GM19372 (cell line): Measurements from ENCODE around the gene MSL3B.

ENCODE experiments used
- ATAC-seq: cut with Tn5 transposase; IDR thresholded peaks from one replicate; pipeline ENCODE4 v1.9.1; 2021; ENCODE audit warnings: mild to moderate bottlenecking, low read depth, moderate library complexity; ENCODE audit not compliant: unreplicated experiment

MSL3B gene

GRCh38 chr2:233818639-233819621, 49.3 kb downstream of the MSL3B start:
- no peak for ATAC-seq

DNA sequence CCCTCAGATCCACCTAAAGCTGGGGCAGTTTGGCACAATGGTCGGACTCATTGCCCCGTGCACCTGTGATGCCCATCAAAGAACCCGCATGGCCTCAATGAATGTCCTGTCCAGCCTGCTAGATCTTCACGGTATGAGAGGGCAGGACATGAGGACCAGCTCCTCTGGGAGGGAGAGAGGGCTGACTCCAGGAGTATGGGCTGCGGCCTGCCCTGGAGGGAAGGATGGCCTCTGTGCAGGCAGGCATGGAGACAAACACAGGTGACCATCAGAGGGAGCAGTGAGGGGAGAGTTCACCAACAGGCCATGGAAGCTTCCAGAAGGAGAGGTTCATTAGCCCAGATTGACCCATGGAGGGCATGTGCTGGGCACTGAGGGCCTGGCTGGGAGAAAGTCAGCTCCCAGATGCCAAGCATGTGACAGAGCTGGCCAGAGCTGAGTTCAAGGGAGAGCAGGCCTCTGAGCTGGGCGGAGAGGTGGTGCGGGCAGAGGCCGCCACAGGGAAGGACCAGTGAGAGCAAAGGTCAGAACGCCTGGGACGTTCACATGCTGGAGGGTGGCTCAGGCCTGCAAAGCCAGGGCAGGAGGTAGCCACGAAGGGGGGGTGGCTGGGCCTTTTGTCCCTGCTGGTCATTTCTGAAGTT, 50.1 kb downstream of the MSL3B start:
- ATAC-seq, result no peak

DNA sequence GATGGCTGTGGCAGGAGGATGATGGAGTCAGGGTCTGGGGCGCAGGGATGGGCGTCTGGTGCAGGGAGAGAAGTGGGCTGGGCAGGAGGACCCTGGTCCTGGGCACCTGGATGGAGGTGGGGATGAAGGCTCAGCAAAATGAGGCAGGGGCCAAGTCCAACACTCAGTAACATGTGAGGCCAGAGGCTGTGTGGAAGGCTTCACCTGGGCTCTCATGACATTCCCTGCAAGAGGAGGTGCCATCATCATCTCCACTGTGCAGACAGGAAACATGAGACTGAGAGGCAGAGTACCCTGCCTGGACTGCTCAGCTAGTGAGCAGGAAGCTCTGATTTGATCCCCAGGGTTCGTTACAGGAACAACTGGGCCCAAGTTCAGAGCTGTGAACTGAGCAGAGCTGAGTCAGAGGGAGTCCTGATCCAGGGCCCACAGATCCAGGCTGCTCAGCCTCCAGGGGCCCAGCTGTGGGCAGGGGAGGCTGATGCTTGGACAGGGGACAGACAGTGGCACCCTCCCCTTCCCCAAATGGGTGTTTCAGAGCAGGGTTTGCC, 50.8 kb downstream of the MSL3B start:
- ATAC-seq, result no peak

DNA sequence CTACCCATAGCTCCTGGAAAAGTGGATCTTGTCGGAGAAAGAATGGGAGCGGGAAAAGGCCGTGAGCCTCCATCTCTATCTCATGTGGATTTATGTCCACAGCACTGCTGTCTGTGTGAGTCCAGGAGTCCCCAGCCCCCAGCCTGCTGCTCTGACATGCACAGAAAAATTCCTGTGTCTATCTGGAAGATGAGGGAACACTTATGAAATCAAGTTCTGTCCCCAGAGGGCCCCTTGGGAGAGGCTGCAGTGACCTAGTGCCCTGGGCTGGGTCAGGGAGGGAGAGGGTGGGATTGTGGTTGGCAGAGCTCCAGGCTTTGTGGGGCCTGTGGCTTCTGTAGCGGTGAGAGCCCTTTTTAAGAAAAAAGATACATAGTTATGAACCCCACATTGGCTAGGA, 51.4 kb downstream of the MSL3B start:
- ATAC-seq, result no peak

- no peak for ATAC-seq
These were observed 51.9 kb downstream of the MSL3B start for GRCh38 chr2:233816334-233816733.

DNA sequence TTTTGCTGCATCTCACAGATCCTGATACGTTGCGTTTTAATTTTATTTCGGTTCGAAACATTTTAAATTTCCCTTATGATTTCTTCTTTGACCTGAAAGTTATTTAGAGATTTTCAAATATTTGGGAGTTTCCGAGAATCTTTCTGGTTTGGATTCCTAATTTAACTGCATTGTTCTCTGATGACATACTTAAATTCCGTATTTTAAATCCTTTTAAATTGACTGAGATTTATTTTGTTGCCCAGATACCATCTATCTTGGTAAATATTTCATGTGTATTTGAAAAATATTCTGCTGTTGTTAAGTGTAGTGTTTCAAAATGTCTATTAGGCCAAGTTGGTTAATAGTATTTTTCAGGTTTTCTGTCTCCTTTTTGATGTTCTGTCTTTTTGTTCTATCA, 52.3 kb downstream of the MSL3B start:
- ATAC-seq, result no peak
